HepG2 (cell line): ENCODE measurements around the gene HECA. TPM values are rescaled to one million over a fixed set of nuclear protein-coding genes. Genes with fewer than 3 reads are reported as not detected.

ENCODE experiments used
- ATAC-seq: fragments of 200-7000 bp; cut with Tn5 transposase; 3 replicates; pipeline ENCODE4 v1.9.1; 2020; ENCODE audit warnings: mild to moderate bottlenecking, moderate library complexity
- BruUV-seq: library from RNA; stranded (reverse); fragments of 400-500 nt; replicated peaks from 2 replicates; lab custom pipeline; 2021; lab: Mats Ljungman, UMichigan
- CTCF ChIA-PET: fragments of 300-600 bp; formaldehyde crosslinking; extraction: SDS; loops from one replicate; lab custom pipeline; 2021; ENCODE audit warnings: low total read pairs, inconsistent platforms, low intra/inter-chr PET ratio; lab: Yijun Ruan, JAX
- POLR2A ChIA-PET: fragments of 350-600 bp; sonication (Branson Sonifier 250); formaldehyde crosslinking; loops from one replicate; lab custom pipeline; 2020; ENCODE audit warnings: antibody characterized with exemption, inconsistent platforms; lab: Yijun Ruan, JAX
- DNase-seq: peaks from one replicate; pipeline ENCODE4 v3.0.0-alpha.2; 2015; ENCODE audit warnings: low spot score
- FAIRE-seq: peaks from 3 replicates; lab custom pipeline; 2011; peaks lifted over from hg19 to GRCh38; lab: Jason Lieb, UNC
- H2AFZ ChIP-seq: one replicate; pipeline ENCODE4 v1.6.1; 2011; ENCODE audit warnings: low read length, inconsistent platforms
- H3K27ac ChIP-seq: fragments of 300-600 bp; 3 replicates; pipeline ENCODE4 v1.8.0; 2011; ENCODE audit warnings: mixed run types, mild to moderate bottlenecking, mixed read lengths, low read length, inconsistent platforms; ENCODE audit not compliant: insufficient read depth; ENCODE audit errors: extremely low read length
- H3K27me3 ChIP-seq, 2 experiments: fragments of 200-600 bp in 1 of 2; 2 replicates in 1 of 2; 3 replicates in 1 of 2; pipeline versions ENCODE4 v1.6.0 to v1.8.0; 2011; ENCODE audit warnings: low read length in 2 of 2, mild to moderate bottlenecking in 2 of 2, moderate library complexity in 2 of 2, inconsistent platforms in 1 of 2; ENCODE audit not compliant: insufficient read depth in 2 of 2, control insufficient read depth in 1 of 2
- H3K36me3 ChIP-seq, 2 experiments: fragments of 200-600 bp in 1 of 2; replicated peaks in 1 of 2; 2 replicates in 1 of 2; 3 replicates in 1 of 2; pipeline versions ENCODE4 v1.5.1 to v1.8.0; 2011; ENCODE audit warnings: low read length in 2 of 2, inconsistent platforms in 1 of 2; ENCODE audit not compliant: insufficient read depth in 2 of 2, control insufficient read depth in 1 of 2
- H3K4me1 ChIP-seq: 2 replicates; pipeline ENCODE4 v1.5.1; 2012; ENCODE audit warnings: low read length, inconsistent platforms; ENCODE audit not compliant: insufficient read depth
- H3K4me2 ChIP-seq: 2 replicates; pipeline ENCODE4 v1.6.0; 2011; ENCODE audit warnings: low read depth, low read length, inconsistent platforms
- H3K4me3 ChIP-seq, 3 experiments: fragments of 200-600 bp in 1 of 3; sonication (generic), shearing (Covaris generic) in 1 of 3; replicated peaks in 1 of 3; 2 replicates each; pipeline ENCODE4 v1.5.1; 2011 to 2016; ENCODE audit warnings: low read length in 3 of 3, inconsistent platforms in 2 of 3, low read depth in 2 of 3, mild to moderate bottlenecking in 2 of 3, control low read depth in 1 of 3, mixed read lengths in 1 of 3; ENCODE audit not compliant: insufficient read depth in 1 of 3
- H3K79me2 ChIP-seq: one replicate; pipeline ENCODE4 v1.6.1; 2011; ENCODE audit warnings: low read length, inconsistent platforms; ENCODE audit not compliant: insufficient read depth
- H3K9ac ChIP-seq: 2 replicates; pipeline ENCODE4 v1.6.0; 2011; ENCODE audit warnings: mild to moderate bottlenecking, low read depth, low read length, inconsistent platforms; ENCODE audit not compliant: insufficient read depth
- H3K9me3 ChIP-seq: 2 replicates; pipeline ENCODE4 v1.5.1; 2012; ENCODE audit warnings: mild to moderate bottlenecking, low read length
- H4K20me1 ChIP-seq: 2 replicates; pipeline ENCODE4 v1.6.0; 2011; ENCODE audit warnings: inconsistent platforms, mild to moderate bottlenecking, low read length, moderate library complexity; ENCODE audit not compliant: insufficient read depth
- HNRNPL ChIP-seq: fragments of 200-400 bp; formaldehyde crosslinking; IDR thresholded peaks from 2 replicates; pipeline ENCODE4 v1.6.1; 2017; ENCODE audit warnings: mild to moderate bottlenecking, low read depth, low read length
- LCORL ChIP-seq, 2 experiments: fragments of 450-650 bp in 1 of 2; sonication (generic) in 1 of 2; formaldehyde crosslinking in 1 of 2; IDR thresholded peaks; 2 replicates each; pipeline versions ENCODE4 v1.5.0 to v1.6.1; 2017 to 2020; ENCODE audit warnings: antibody characterized with exemption in 1 of 2, missing genetic modification reagents in 1 of 2
- SIN3B ChIP-seq: fragments of 150-350 bp; IDR thresholded peaks from 2 replicates; pipeline ENCODE4 v1.6.1; 2014; ENCODE audit warnings: low read length
- TBX3 ChIP-seq: fragments of 450-650 bp; IDR thresholded peaks from 2 replicates; pipeline ENCODE4 v1.6.1; 2017; ENCODE audit warnings: antibody characterized with exemption, mild to moderate bottlenecking, inconsistent platforms, borderline replicate concordance
- ZFP36L2 ChIP-seq: sonication (generic); formaldehyde crosslinking; IDR thresholded peaks from 2 replicates; pipeline ENCODE4 v1.4.0; 2020; ENCODE audit warnings: missing genetic modification reagents
- ZNF530 ChIP-seq: sonication (generic); formaldehyde crosslinking; IDR thresholded peaks from 2 replicates; pipeline ENCODE4 v1.5.0; 2020; ENCODE audit warnings: low read depth, mild to moderate bottlenecking, missing genetic modification reagents
- ZNF552 ChIP-seq: sonication (generic); formaldehyde crosslinking; IDR thresholded peaks from 2 replicates; pipeline ENCODE4 v1.9.0; 2022; ENCODE audit warnings: missing genetic modification reagents, mild to moderate bottlenecking, borderline replicate concordance
- ZNF563 ChIP-seq: sonication (generic); formaldehyde crosslinking; IDR thresholded peaks from 2 replicates; pipeline ENCODE4 v1.8.0; 2022; ENCODE audit warnings: mild to moderate bottlenecking, moderate library complexity, missing genetic modification reagents
- ZNF766 ChIP-seq: sonication (generic); formaldehyde crosslinking; IDR thresholded peaks from 2 replicates; pipeline ENCODE4 v1.5.0; 2020; ENCODE audit warnings: missing genetic modification reagents, borderline replicate concordance
- ZSCAN20 ChIP-seq: sonication (generic); formaldehyde crosslinking; IDR thresholded peaks from 2 replicates; pipeline ENCODE4 v1.4.0; 2020; ENCODE audit warnings: missing genetic modification reagents, mild to moderate bottlenecking, borderline replicate concordance
- ZSCAN30 ChIP-seq: sonication (generic); formaldehyde crosslinking; IDR thresholded peaks from 2 replicates; pipeline ENCODE4 v1.5.0; 2020; ENCODE audit warnings: mild to moderate bottlenecking, missing genetic modification reagents
- WGBS: methylation state at CpG from one replicate; pipeline ENCODE4 v1.1.6; 2017; ENCODE audit warnings: low lambda C conversion rate; 5-methylcytosine and 5-hydroxymethylcytosine counted together
- in situ Hi-C: cut with HindIII; loops from 2 replicates; pipeline ENCODE4 v1.10.0; 2017; ENCODE audit warnings: low pct_unique_long_range_greater_than_20kb; ENCODE audit not compliant: extremely low pct_ligation_motif_present
- intact Hi-C: fragments of 100-400 bp; cut with micrococcal nuclease; formaldehyde crosslinking; loops from one replicate; pipeline ENCODE4 v1.10.0; 2022; ENCODE audit not compliant: unreplicated experiment
- polyA plus RNA-seq, 8 experiments: library from polyadenylated mRNA; depleted of rRNA in 3 of 8; stranded (reverse) in 7 of 8; unstranded in 1 of 8; fragments of >200 nt; fragmentation: Illumina TruSeq in 4 of 8; extraction: Trizol in 4 of 8; gene quantifications; 2 replicates each; pipeline versions ENCODE4 v1.2.1 to v1.2.3, GENCODE V29; 2011 to 2016; ENCODE audit warnings: low read depth in 4 of 8, missing spikeins in 1 of 8, mixed read lengths in 1 of 8; ENCODE audit not compliant: insufficient read depth in 1 of 8
- total RNA-seq, 5 experiments: library from RNA; depleted of rRNA; stranded (reverse); fragments of >200 nt; fragmentation: Illumina TruSeq; extraction: Trizol; gene quantifications; 2 replicates each; pipeline ENCODE4 v1.2.3, GENCODE V29; 2016; ENCODE audit warnings: low read depth in 1 of 5
- TF ChIP-seq, protein P1 (sequence below): sonication (generic); formaldehyde crosslinking; conservative IDR thresholded peaks from 2 replicates; pipeline ENCODE4 v1.8.1; 2023; ENCODE audit warnings: missing genetic modification reagents
- TF ChIP-seq, protein P2 (sequence below): sonication (generic); formaldehyde crosslinking; IDR thresholded peaks from 2 replicates; pipeline ENCODE4 v1.5.0; 2020; ENCODE audit warnings: missing genetic modification reagents, mild to moderate bottlenecking, borderline replicate concordance
- TF ChIP-seq, protein P3 (sequence below): sonication (generic); formaldehyde crosslinking; IDR thresholded peaks from 2 replicates; pipeline ENCODE4 v1.9.0; 2021; ENCODE audit warnings: missing genetic modification reagents, borderline replicate concordance
- TF ChIP-seq, protein P4 (sequence below): IDR thresholded peaks from 2 replicates; pipeline ENCODE4 v1.6.1; 2016; ENCODE audit warnings: control low read depth
- TF ChIP-seq, protein P5 (sequence below): sonication (generic); formaldehyde crosslinking; conservative IDR thresholded peaks from 2 replicates; pipeline ENCODE4 v1.4.0; 2020; ENCODE audit warnings: mild to moderate bottlenecking, missing genetic modification reagents, moderate library complexity

HECA gene
- total and polyA plus RNA-seq, 2 of the 13 experiments (the other 11 are each of a cell fraction or from before 2014, with no cell fraction given): 0.18 to 0.49 TPM

DNA sequence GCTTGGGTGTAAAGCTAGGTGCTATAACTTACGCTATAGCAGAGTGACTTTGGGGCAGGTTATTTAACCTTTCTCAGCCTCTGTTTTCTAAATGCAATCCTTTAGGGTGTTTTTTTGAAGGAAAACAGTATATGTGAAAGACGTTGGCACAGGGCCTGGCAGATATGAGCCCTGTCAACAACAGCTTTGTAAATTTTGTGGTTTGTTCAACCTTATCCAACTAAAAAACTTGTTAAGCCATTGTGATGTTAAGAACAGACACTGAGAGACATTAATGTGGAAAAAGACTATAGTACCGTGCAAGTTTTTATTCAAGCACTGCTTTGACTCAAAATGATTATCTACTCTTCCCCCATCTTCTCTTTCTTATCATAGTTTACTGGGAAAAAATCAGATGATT, 8.2 kb downstream of the HECA start:
- BruUV-seq: no TSS peak
- TF ChIP-seq, protein P1, sequence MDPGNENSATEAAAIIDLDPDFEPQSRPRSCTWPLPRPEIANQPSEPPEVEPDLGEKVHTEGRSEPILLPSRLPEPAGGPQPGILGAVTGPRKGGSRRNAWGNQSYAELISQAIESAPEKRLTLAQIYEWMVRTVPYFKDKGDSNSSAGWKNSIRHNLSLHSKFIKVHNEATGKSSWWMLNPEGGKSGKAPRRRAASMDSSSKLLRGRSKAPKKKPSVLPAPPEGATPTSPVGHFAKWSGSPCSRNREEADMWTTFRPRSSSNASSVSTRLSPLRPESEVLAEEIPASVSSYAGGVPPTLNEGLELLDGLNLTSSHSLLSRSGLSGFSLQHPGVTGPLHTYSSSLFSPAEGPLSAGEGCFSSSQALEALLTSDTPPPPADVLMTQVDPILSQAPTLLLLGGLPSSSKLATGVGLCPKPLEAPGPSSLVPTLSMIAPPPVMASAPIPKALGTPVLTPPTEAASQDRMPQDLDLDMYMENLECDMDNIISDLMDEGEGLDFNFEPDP (CRISPR knock-in tag): no peak
- TF ChIP-seq, protein P2, sequence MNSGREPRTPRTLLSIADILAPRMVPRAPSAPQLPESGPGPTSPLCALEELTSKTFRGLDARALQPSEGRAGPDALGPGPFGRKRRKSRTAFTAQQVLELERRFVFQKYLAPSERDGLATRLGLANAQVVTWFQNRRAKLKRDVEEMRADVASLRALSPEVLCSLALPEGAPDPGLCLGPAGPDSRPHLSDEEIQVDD: no peak
- TF ChIP-seq TBX3 (no peak), ZSCAN30 (CRISPR knock-in tag) (no peak), ZNF552 (CRISPR knock-in tag) (no peak), LCORL (IDR thresholded peaks at IDR 0.05) (no peak), LCORL (CRISPR knock-in tag; IDR thresholded peaks at IDR 0.05) (no peak), SIN3B (no peak), ZNF563 (no peak), ZSCAN20 (CRISPR knock-in tag) (no peak), ZNF530 (CRISPR knock-in tag) (no peak), HNRNPL (no peak), ZFP36L2 (CRISPR knock-in tag) (no peak), ZNF766 (no peak)
- TF ChIP-seq, protein P3, sequence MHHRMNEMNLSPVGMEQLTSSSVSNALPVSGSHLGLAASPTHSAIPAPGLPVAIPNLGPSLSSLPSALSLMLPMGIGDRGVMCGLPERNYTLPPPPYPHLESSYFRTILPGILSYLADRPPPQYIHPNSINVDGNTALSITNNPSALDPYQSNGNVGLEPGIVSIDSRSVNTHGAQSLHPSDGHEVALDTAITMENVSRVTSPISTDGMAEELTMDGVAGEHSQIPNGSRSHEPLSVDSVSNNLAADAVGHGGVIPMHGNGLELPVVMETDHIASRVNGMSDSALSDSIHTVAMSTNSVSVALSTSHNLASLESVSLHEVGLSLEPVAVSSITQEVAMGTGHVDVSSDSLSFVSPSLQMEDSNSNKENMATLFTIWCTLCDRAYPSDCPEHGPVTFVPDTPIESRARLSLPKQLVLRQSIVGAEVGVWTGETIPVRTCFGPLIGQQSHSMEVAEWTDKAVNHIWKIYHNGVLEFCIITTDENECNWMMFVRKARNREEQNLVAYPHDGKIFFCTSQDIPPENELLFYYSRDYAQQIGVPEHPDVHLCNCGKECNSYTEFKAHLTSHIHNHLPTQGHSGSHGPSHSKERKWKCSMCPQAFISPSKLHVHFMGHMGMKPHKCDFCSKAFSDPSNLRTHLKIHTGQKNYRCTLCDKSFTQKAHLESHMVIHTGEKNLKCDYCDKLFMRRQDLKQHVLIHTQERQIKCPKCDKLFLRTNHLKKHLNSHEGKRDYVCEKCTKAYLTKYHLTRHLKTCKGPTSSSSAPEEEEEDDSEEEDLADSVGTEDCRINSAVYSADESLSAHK: no peak
- TF ChIP-seq, protein P4, sequence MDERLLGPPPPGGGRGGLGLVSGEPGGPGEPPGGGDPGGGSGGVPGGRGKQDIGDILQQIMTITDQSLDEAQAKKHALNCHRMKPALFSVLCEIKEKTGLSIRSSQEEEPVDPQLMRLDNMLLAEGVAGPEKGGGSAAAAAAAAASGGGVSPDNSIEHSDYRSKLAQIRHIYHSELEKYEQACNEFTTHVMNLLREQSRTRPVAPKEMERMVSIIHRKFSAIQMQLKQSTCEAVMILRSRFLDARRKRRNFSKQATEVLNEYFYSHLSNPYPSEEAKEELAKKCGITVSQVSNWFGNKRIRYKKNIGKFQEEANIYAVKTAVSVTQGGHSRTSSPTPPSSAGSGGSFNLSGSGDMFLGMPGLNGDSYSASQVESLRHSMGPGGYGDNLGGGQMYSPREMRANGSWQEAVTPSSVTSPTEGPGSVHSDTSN (CRISPR knock-in tag): no peak
- TF ChIP-seq, protein P5, sequence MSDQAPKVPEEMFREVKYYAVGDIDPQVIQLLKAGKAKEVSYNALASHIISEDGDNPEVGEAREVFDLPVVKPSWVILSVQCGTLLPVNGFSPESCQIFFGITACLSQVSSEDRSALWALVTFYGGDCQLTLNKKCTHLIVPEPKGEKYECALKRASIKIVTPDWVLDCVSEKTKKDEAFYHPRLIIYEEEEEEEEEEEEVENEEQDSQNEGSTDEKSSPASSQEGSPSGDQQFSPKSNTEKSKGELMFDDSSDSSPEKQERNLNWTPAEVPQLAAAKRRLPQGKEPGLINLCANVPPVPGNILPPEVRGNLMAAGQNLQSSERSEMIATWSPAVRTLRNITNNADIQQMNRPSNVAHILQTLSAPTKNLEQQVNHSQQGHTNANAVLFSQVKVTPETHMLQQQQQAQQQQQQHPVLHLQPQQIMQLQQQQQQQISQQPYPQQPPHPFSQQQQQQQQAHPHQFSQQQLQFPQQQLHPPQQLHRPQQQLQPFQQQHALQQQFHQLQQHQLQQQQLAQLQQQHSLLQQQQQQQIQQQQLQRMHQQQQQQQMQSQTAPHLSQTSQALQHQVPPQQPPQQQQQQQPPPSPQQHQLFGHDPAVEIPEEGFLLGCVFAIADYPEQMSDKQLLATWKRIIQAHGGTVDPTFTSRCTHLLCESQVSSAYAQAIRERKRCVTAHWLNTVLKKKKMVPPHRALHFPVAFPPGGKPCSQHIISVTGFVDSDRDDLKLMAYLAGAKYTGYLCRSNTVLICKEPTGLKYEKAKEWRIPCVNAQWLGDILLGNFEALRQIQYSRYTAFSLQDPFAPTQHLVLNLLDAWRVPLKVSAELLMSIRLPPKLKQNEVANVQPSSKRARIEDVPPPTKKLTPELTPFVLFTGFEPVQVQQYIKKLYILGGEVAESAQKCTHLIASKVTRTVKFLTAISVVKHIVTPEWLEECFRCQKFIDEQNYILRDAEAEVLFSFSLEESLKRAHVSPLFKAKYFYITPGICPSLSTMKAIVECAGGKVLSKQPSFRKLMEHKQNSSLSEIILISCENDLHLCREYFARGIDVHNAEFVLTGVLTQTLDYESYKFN (CRISPR knock-in tag): no peak

More for the DNA sequence above, 8.2 kb downstream of the HECA start:
- Histone ChIP-seq H3K79me2 (no peaks in the 10 kb centered on the region), H3K9me3 (no peaks in the 10 kb centered on the region), H4K20me1 (no peaks in the 10 kb centered on the region), H3K4me2 (no peak overlapping the region), H3K36me3 (no peaks in the 10 kb centered on the region), H3K9ac (no peak overlapping the region), H3K4me3 (no peak overlapping the region), H3K27me3 (peaks cover 0 to 5% of the 10 kb centered on the region in 2 experiments; a peak in 1 of 5 replicates), H3K27ac (no peak overlapping the region), H3K4me1 (no peaks in the 10 kb centered on the region), H2AFZ (no peak overlapping the region)
- 60% methylated on average over 3 of the region's 3 CpGs for WGBS
- FAIRE-seq (no peak), DNase-seq (no peak), ATAC-seq (no peak)
- POLR2A ChIA-PET: no interaction called here
- intact Hi-C loops: no loop called here
- CTCF ChIA-PET: no interaction called here
- in situ Hi-C loops: no loop called here
